NB4 (cell line): ENCODE measurements around the gene SAMD1.
A peak's percentile ranks its signal among the peaks of the same experiment; 100 is the strongest.

Source experiments
- DNase-seq: peaks from one replicate; pipeline ENCODE4 v3.0.0; 2010; ENCODE audit warnings: low read depth
- H3K4me3 ChIP-seq: one replicate; pipeline ENCODE4 v1.5.1; 2011; ENCODE audit warnings: mild to moderate bottlenecking, low read depth, low read length, moderate library complexity
- CTCF ChIP-seq: IDR thresholded peaks from one replicate; pipeline ENCODE4 v1.5.1; 2012; ENCODE audit warnings: low read depth, low read length
- MAX ChIP-seq: IDR thresholded peaks from 2 replicates; pipeline ENCODE4 v1.6.1; 2011; ENCODE audit warnings: low read depth, low read length
- MYC ChIP-seq: IDR thresholded peaks from 2 replicates; pipeline ENCODE4 v1.6.1; 2011; ENCODE audit warnings: low read depth, low read length
- POLR2A ChIP-seq: IDR thresholded peaks from 2 replicates; pipeline ENCODE4 v1.6.1; 2011; ENCODE audit warnings: mild to moderate bottlenecking; ENCODE audit not compliant: insufficient read length; ENCODE audit errors: extremely low read depth

Gene SAMD1

GRCh38 chr19:14073261-14073924 lies 17.2 kb downstream of the SAMD1 start:
- peak; percentile 15 for TF ChIP-seq CTCF
- no peak for TF ChIP-seq POLR2A
- peak; percentile 81 for DNase-seq

GRCh38 chr19:14072535-14073260 lies 17.9 kb downstream of the SAMD1 start, which contains the start of gene MISP3:
MISP3 (plus strand) TSS chr19:14072786; CDS start chr19:14073310, 524 bp downstream.
- TF ChIP-seq MAX (0 out of 2 replicates have a peak, but pooled peaks have one; percentile 5), POLR2A (no peak), CTCF (no peak)
- peak; percentile 54 for DNase-seq
- H3K4me3 ChIP-seq, result peak within 1 kb of the TSS; percentile 47

More at GRCh38 chr19:14073261-14073924, 17.2 kb downstream of the SAMD1 start:
- peak overlapping the region; percentile 47 for H3K4me3 ChIP-seq

GRCh38 chr19:14070268-14071050 lies 20.1 kb downstream of the SAMD1 start:
- no peak for DNase-seq
- TF ChIP-seq MAX, result no peak
- no peak for TF ChIP-seq POLR2A
- no peak for TF ChIP-seq CTCF
- TF ChIP-seq MYC, result no peak
- no peak overlapping the region for H3K4me3 ChIP-seq

GRCh38 chr19:14066134-14066533 lies 24.4 kb downstream of the SAMD1 start:
- DNase-seq, result no peak
- no peak for TF ChIP-seq CTCF
- no peak for TF ChIP-seq POLR2A
- no peak for TF ChIP-seq MAX
- TF ChIP-seq MYC, result no peak
- no peak overlapping the region for H3K4me3 ChIP-seq

- no peak for TF ChIP-seq CTCF
- TF ChIP-seq MYC, result no peak
- TF ChIP-seq POLR2A, result no peak
- TF ChIP-seq MAX, result no peak
- no peak overlapping the region for H3K4me3 ChIP-seq
Measured at GRCh38 chr19:14063105-14063504, 27.4 kb downstream of the SAMD1 start.

More at GRCh38 chr19:14063105-14063504, 27.4 kb downstream of the SAMD1 start:
- DNase-seq, result no peak
